D341Med (cell line): ENCODE measurements around the gene EGFLAM.

Experiments used
- DNase-seq: peaks from one replicate; pipeline ENCODE4 v3.0.0; 2012; ENCODE audit warnings: low spot score

Gene EGFLAM

DNA sequence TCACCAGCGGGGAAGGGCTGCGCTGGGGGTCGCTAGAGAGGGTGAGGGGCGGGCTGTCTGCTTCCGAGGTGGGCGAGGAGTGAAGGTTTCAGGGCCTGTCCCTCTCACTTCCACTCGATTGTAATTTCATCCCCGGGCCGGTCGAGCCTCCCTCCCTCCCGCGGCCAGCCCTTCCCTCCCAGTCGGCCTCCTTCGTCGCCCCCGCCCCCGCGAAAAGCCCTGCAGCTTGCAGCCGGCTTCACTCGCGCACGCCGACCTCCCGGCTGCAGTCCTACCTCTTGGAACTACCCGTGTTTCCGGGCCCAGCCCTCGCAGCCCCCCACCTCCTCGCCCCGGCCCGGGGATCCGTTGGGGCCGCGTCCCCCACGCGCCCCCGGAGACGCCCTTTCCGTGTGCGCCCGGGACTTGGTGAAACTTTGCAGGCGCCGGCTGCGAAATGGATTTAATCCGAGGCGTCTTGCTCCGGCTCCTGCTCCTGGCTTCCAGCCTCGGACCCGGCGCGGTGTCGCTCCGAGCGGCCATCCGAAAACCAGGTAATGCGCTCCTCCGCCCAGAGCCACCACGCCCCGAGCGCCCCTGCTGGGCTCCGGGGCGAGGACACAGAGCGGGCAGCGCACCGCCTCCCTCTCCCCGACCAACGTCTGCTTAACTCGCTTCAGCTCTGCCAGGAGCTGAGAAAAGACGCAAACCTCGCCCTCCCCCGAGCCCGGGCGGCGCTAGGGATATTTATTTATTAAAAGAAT lies at the start of gene EGFLAM:
Gene EGFLAM (plus strand): TSS at position 241 of the 743 bp plus-strand sequence. CDS start 196 bp downstream, at position 437.
- peak; percentile 84 for DNase-seq

- peak; percentile 77 for DNase-seq
These were observed 49.5 kb upstream of the EGFLAM start for GRCh38 chr5:38208782-38209378.

DNA sequence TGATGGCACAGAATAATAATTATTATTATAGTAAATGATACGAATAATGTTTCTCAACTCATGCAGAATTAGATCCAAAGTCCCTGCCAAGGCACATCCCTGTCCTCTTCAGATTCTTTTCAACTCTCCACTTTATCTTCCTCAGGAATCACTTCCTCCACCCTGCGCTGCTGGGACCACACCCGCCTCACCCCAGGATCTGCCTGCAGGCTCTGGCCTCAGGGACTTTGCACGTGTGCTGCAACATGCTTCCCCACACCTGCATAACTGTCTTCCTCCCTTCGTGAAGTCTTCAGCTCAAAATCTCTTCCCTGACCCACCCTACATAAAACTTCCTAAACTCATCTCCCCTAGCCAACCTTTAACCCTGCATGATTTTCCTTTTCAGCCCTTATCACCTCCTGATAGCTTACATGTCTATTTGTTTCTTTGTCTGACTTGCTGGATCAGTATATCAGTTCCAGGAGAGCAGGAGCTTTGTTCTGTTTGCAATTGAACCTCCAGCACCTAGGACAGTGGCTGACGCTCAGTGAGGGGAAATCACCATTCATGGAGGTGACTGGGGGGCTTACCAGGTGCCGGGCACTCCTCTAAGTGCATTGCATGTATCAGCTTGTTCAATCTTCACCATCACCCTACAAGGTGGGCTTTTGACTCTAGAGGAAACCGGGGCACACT lies 47.5 kb upstream of the EGFLAM start:
- DNase-seq: no peak

DNA sequence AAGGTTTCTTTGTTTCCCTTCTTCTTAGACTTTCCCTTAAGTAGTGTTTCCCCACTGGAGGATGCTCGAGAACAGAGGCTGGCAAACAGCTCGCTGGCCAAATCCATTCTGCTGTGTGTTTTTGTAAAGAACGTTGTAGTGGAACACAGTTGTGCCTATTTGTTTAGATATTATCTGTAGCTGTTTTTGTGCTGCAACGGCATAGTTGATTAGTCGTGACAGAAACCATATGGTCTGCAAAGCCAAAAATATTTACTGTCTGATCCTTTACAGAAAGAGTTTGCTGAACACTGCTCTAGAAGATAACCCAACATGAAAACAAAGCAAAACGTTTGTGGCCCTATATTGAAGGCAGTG lies 47.0 kb upstream of the EGFLAM start:
- DNase-seq: no peak

DNA sequence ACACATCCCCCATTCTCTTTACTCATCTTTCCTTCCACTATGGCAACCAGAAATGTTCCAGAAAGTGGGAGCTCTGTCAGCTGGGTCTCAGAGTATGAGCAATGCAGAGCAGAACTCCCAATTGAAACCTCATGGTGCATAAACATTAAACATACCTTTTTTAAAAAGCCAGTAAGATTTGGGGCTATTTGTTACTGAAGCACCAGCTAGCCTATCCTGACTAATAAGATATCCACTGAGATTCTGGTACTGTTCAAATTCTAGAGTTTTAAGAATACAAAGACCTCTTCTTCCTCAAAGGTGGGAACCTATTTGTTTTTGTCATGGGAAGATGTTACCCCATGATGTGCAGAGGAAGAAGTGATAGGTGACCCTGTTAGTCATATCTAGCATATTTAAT lies 46.1 kb upstream of the EGFLAM start:
- DNase-seq: no peak

GRCh38 chr5:38226091-38226490 lies 32.3 kb upstream of the EGFLAM start:
- no peak for DNase-seq

GRCh38 chr5:38228914-38229313 lies 29.4 kb upstream of the EGFLAM start:
- no peak for DNase-seq

DNA sequence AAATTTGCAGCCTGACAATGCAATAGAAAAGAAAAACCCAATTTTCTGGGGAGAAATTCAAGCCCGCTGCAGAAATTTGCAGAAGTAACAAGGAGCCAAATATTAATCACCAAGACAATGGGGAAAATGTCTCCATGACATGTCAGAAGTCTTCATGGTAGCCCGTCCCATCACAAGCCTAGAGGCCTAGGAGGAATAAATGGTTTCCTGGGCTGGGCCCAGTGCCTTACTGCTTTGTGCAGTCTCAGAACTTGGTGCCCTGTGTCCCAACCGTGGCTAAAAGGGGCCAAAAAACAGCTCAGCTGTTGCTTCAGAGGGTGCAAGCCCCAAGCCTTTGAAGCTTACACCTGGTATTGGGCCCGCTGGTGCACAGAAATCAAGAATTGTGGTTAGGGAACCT lies 23.6 kb upstream of the EGFLAM start:
- DNase-seq: no peak

DNA sequence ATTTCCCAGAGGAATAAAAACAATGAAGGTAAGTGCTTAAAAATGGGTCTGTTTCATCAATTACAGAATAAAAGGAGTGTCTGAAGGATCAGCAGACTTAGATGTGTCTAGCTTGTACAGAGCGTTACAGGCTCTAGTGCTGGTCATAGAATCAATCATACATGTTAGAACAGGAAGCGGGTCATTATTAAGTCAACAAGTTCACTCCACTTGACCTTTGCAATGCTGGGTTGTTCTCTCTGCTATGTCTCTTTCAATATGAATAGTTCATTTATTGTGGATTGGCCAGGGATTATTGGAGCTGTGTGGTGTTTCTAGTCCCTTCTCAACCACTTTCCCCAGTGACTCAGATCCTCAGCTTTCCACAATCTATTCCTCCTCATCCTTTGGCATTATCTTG lies 20.7 kb upstream of the EGFLAM start:
- no peak for DNase-seq

GRCh38 chr5:38240212-38240611 lies 18.1 kb upstream of the EGFLAM start:
- no peak for DNase-seq

- no peak for DNase-seq
These were observed 16.7 kb upstream of the EGFLAM start for GRCh38 chr5:38241655-38242054.

GRCh38 chr5:38245307-38245706 lies 13.1 kb upstream of the EGFLAM start:
- no peak for DNase-seq

DNA sequence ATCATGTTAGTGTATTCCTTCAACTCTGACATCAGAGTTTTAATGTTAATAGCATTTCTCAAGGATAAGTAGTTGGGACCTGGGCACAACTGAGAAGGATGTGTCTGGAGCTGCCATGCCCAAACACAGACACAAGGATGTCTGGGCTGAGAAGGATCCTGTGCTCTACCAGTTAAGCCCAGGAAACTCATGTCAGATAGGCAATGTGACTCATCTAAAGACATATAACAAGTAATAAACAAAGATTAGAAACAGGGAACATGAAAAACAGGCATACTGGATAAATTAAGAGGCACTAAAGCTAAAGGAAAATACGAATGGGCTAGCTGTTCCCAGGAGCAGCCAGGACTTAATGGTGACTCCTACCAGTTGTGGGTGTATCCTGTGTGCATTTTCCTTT lies 9.1 kb upstream of the EGFLAM start:
- no peak for DNase-seq

- DNase-seq: no peak
These were observed 8.5 kb upstream of the EGFLAM start for GRCh38 chr5:38249812-38250211.

GRCh38 chr5:38250763-38251448 lies 7.5 kb upstream of the EGFLAM start:
- DNase-seq: no peak

GRCh38 chr5:38253759-38254158 lies 4.6 kb upstream of the EGFLAM start:
- no peak for DNase-seq

DNA sequence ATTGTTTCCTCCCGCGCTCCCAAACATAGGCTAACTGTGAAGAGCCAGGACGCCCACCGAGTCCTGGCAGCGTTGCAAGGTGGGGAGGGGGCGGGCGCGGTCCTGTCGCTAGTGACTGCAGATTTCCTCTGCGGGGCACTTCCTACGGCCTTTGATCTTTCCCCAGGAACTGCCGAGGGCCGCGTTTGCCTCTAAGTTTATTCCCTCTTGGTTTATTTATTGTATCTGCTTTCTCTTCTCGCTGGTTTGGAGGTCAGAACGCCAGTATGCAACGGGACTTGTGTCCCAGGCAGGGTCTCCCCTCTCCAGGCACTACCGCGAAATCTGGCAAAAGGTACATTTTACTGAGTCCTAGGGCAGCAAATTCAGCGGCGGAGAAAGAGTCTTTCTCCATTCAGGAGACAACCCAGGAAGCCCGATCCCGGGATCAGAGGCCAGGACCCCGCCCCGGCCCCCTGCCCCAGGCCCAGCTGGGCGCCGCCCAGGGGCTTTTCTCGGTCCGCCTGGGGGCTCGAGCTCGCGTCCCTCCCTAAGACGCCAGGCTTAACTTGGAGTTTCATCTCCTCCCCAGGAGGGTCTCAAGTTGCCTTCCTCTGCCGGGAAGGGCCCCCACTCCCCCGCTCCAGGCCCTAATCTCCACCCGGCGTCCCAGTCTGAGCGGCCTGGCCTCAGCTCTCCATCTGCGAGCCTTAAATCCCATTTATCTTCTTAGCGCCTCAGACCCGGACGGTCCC lies 884 bp upstream of the EGFLAM start:
- peak; percentile 71 for DNase-seq

DNA sequence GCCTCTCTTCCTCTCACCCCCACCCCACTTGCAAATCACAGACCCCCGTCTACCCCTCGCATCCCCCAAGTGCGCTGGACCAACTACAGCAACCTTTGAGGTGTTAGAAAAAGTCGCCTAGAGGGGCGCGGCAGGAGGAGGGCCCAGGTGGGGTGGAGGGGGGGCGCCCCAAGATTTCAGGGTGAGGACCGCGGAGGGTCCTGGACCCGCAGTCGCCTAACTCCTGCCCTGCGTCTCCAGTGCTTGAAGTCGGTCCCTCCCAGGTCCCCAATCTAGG lies 379 bp upstream of the EGFLAM start:
- no peak for DNase-seq

GRCh38 chr5:38259062-38259808 lies 876 bp downstream of the EGFLAM start:
- DNase-seq: no peak

DNA sequence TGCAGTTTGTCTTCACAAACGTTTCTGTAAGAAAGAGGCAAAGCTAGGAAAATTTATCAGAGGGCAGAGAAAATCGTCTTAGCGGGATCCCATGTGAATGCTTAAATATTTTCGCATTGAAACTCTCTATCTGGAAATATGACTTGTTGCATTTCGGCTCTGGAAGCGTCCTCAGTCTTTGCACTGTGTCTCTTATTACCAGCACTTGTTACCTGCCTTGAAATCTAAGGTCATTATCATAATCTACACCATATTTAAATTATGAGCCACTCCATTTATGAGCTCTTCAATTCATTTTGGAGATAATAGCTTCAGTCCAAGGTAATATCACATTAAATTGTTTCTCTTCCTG lies 1.4 kb downstream of the EGFLAM start:
- DNase-seq: no peak

GRCh38 chr5:38263983-38264382 lies 5.6 kb downstream of the EGFLAM start:
- DNase-seq: no peak
